ENCODE data around the gene CIAO3. TPM values are rescaled to one million over a fixed set of nuclear protein-coding genes. Genes with fewer than 3 reads are reported as not detected.

Gene CIAO3
- total and polyA plus RNA-seq, 10 of the 15 experiments (the other 5 are each of a cell fraction or from before 2014, with no cell fraction given) = 1.4 to 37.5 (median 30.8) TPM

DNA sequence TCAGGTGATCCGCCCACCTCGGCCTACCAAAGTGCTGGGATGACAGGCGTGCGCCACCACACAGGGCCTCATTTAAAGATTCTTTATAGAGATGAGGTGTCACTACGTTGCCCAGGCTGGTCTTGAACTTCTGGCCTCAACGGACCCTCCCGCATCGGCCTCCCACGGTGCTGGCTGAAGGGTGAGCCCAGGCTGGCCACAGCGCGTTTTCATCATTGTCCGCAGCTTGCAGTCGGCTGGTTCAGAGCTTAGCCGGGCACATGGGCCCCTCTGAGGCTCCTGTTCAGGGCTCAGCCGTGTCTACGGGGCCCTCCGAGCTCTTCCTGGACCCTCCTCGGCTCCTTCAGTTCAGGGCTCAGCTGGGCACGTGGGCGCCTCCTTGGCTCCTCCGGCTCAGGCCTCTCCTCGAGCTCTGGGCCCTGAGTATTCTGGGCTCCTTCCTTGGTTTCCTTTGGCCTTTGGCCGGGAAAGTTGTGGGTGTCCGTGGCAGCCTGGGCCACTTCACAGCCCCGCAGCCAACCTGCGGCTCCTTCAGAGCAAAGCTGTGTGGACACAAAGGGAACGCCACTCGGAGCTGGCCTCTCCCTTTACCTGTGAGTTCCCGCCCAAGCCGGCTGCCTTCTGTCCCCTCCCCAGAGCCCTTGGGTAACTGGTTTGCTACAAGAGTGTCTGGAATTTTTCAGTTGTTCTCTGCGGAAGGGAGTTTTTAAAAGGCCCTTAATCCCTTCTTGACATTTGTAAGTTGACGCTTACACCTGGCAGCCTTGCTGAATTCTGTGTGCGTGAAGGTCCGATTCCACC, 18.5 kb upstream of the CIAO3 start:
- WGBS (ENCODE audit: insufficient coverage, insufficient replicate concordance, low lambda C conversion rate, missing lambda C conversion rate) = 72% methylated on average over 34 of the region's 34 CpGs
- Histone ChIP-seq H2AFZ (ENCODE audit: control insufficient read depth, low read depth, low read length) (no peak overlapping the region), H3K36me3 (ENCODE audit: control insufficient read depth in 2 of 2, insufficient read depth in 2 of 2, low read length in 1 of 2) (no peaks in the 10 kb centered on the region), H3K9me3 (replicated peaks; ENCODE audit: control insufficient read depth, insufficient read depth, low read length) (no peaks in the 10 kb centered on the region; the same call in 2 of the 3 replicates), H3K4me2 (ENCODE audit: control insufficient read depth, insufficient read depth) (no peak overlapping the region), H3K4me3 (no peak overlapping the region), H3K9ac (ENCODE audit: control insufficient read depth, insufficient read depth, low read length) (no peak overlapping the region), H3K79me2 (ENCODE audit: control insufficient read depth, insufficient read depth, low read length) (no peaks in the 10 kb centered on the region), H3K4me1 (ENCODE audit: control insufficient read depth, insufficient read depth, low read length) (no peaks in the 10 kb centered on the region), H4K20me1 (ENCODE audit: control insufficient read depth, insufficient read depth) (no peaks in the 10 kb centered on the region), H3K27me3 (replicated peaks in 1 of 2; ENCODE audit: control insufficient read depth in 2 of 2, insufficient read depth in 2 of 2, low read length in 1 of 2) (no peaks in the 10 kb centered on the region; a peak in 1 of 4 replicates), H3K27ac (ENCODE audit: control insufficient read depth, insufficient read depth) (no peak overlapping the region)
- no TSS peak for BruUV-seq (replicated peaks)
- TF ChIP-seq, protein P1, sequence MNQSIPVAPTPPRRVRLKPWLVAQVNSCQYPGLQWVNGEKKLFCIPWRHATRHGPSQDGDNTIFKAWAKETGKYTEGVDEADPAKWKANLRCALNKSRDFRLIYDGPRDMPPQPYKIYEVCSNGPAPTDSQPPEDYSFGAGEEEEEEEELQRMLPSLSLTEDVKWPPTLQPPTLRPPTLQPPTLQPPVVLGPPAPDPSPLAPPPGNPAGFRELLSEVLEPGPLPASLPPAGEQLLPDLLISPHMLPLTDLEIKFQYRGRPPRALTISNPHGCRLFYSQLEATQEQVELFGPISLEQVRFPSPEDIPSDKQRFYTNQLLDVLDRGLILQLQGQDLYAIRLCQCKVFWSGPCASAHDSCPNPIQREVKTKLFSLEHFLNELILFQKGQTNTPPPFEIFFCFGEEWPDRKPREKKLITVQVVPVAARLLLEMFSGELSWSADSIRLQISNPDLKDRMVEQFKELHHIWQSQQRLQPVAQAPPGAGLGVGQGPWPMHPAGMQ (IDR thresholded peaks at IDR 0.05; ENCODE audit: borderline replicate concordance) = no peak
- no peak for TF ChIP-seq KAT2A (conservative IDR thresholded peaks at IDR 0.05; ENCODE audit: control insufficient read depth, low read depth, low read length)
- TF ChIP-seq SP1 (IDR thresholded peaks at IDR 0.05; ENCODE audit: low read depth, low read length) = no peak
- TF ChIP-seq PAX8 (IDR thresholded peaks at IDR 0.05) = no peak
- TF ChIP-seq TCF7 (IDR thresholded peaks at IDR 0.05; ENCODE audit: borderline replicate concordance) = no peak
- no peak for TF ChIP-seq STAT1 (conservative IDR thresholded peaks at IDR 0.05)
- TF ChIP-seq MTA3 (IDR thresholded peaks at IDR 0.05; ENCODE audit: borderline replicate concordance, low read length) = no peak
- TF ChIP-seq MXI1 (IDR thresholded peaks at IDR 0.05; ENCODE audit: low read depth, low read length) = no peak
- TF ChIP-seq NFXL1 (IDR thresholded peaks at IDR 0.05; ENCODE audit: borderline replicate concordance) = no peak
- no peak for TF ChIP-seq POLR2AphosphoS5 (IDR thresholded peaks at IDR 0.05; ENCODE audit: low read length)
- ATAC-seq (no peak), FAIRE-seq (no peak), DNase-seq (ENCODE audit: low read depth, low spot score) (no peak)
- intact Hi-C loops (cut with micrococcal nuclease; ENCODE audit: unreplicated experiment) (no loop called here), in situ Hi-C loops (cut with MboI) (no loop called here)
- SMC1A ChIA-PET (ENCODE audit: uncharacterized antibody, unreplicated experiment) = no interaction called here
- RAD21 ChIA-PET (ENCODE audit: unreplicated experiment) = interaction anchor here (0.6 kb wide), 1 partner anchor 39 kb away, joined by 3 read pairs; no protein-coding TSS in a partner anchor
- POLR2A ChIA-PET = no interaction called here
- CTCF ChIA-PET = no interaction called here

Data from GM12878 (cell line).